Gastrocnemius medialis (tissue), 4 donors: ENCODE measurements around the gene TBXA2R. TPM values are rescaled to one million over a fixed set of nuclear protein-coding genes. Genes with fewer than 3 reads are reported as not detected.

Experiments used
- ATAC-seq, 2 donors: fragments of 150-250 bp; one replicate each; pipeline ENCODE4 v1.9.1; 2016
- DNase-seq, 2 donors: peaks; one replicate each; pipeline ENCODE4 v3.0.0-alpha.2; 2019
- H3K27ac ChIP-seq, 4 donors: fragments of 200-600 bp; sonication (generic); 1 replicate in 1 of 4; 2 replicates in 3 of 4; pipeline ENCODE4 v1.5.1; 2016 to 2018; ENCODE audit warnings: mild to moderate bottlenecking in 2 of 4, moderate library complexity in 1 of 4
- H3K27me3 ChIP-seq, 3 donors: fragments of 200-600 bp; sonication (generic) in 2 of 3; 1 replicate in 1 of 3; 2 replicates in 2 of 3; pipeline versions ENCODE4 v1.5.1 to v1.6.0; 2016 to 2019; ENCODE audit warnings: mild to moderate bottlenecking in 1 of 3, moderate library complexity in 1 of 3
- H3K36me3 ChIP-seq, 2 donors: fragments of 200-600 bp; sonication (generic) in 1 of 2; one replicate each; pipeline ENCODE4 v1.5.1; 2017 to 2018
- H3K4me1 ChIP-seq, 2 donors: fragments of 200-600 bp; sonication (generic) in 1 of 2; one replicate each; pipeline ENCODE4 v1.5.1; 2016 to 2017; ENCODE audit warnings: mild to moderate bottlenecking in 2 of 2
- H3K4me3 ChIP-seq, 4 donors: fragments of 200-600 bp; sonication (generic) in 3 of 4; 1 replicate in 1 of 4; 2 replicates in 3 of 4; pipeline ENCODE4 v1.5.1; 2016 to 2019; ENCODE audit warnings: mild to moderate bottlenecking in 2 of 4
- H3K9me3 ChIP-seq, 3 donors: fragments of 200-600 bp; sonication (generic) in 2 of 3; 1 replicate in 1 of 3; 2 replicates in 2 of 3; pipeline ENCODE4 v1.5.1; 2016 to 2019
- POLR2A ChIP-seq, 2 donors: fragments of 450-650 bp; IDR thresholded peaks; one replicate each; pipeline ENCODE4 v1.6.1; 2017; ENCODE audit warnings: antibody characterized with exemption in 2 of 2, mild to moderate bottlenecking in 2 of 2, moderate library complexity in 2 of 2
- in situ Hi-C, 4 donors: fragments of 200-750 bp; cut with MboI; loops; one replicate each; pipeline versions ENCODE4 v1.15.0 to v1.8.0; 2017; ENCODE audit warnings: low sequenced_read_pairs in 4 of 4
- intact Hi-C: fragments of 100-400 bp; cut with DNase I; formaldehyde crosslinking; loops from one replicate; pipeline ENCODE4 v1.15.1; 2023; ENCODE audit warnings: low total_unique reads
- total RNA-seq, 4 donors: library from RNA; depleted of rRNA; stranded (reverse); fragments of >200 nt; gene quantifications; one replicate each; pipeline versions ENCODE4 v1.1.0 to v1.2.3, GENCODE V29; 2016
- TF ChIP-seq, protein P1 (sequence below), 5 experiments: fragments of 450-650 bp in 3 of 5; fragments of 200-600 bp in 2 of 5; sonication (generic) in 2 of 5; IDR thresholded peaks in 4 of 5; conservative IDR thresholded peaks in 1 of 5; 1 replicate in 4 of 5; 2 replicates in 1 of 5; pipeline ENCODE4 v1.5.1; 2016 to 2019; ENCODE audit warnings: antibody characterized with exemption in 5 of 5, mild to moderate bottlenecking in 3 of 5, moderate library complexity in 3 of 5

TBXA2R gene
- total RNA-seq, 4 donors from 2014 or later: 0.36 to 1.2 (median 0.51) TPM; not detected in 1

- in situ Hi-C loops: no loop called here
- peaks cover 0 to 33% of the 10 kb centered on the region in 2 donors for H3K36me3 ChIP-seq
- intact Hi-C loops: no loop called here
Measured at GRCh38 chr19:3644351-3645066, 37.8 kb upstream of the TBXA2R start.

DNA sequence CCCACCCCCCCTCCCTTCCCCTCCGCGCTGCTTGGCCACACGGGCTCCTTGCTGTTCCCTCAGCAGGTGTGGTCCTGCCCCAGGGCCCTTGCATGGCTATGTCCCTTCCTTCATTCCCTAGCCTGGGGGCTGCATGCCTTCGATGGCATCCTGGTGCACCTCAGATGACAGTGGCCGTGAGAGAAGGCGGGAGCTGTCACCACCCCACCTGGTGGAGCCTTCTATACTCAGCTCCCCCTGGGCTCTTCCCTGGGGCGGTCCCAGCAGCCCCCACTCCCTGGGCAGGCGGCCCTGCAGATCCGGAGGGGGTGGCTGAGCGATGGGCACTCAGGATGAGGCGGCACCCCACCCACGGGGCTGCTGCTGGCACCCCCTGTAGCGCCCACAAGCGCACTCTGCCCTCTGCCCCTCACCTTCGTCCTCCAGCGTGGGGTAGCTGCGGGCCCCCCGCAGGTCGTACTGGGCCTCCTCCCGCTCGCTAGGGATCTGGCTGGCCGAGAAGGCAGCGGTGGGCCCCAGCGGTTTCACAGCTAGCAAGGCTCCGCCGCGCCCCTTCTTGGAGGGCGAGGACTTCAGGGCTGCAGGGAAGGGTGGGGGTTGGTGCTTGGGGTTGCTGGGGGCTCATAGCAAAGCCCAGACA is 37.1 kb upstream of the TBXA2R start:
- Histone ChIP-seq H3K4me1 (no peaks in the 10 kb centered on the region), H3K36me3 (peaks cover 0 to 40% of the 10 kb centered on the region in 2 donors), H3K9me3 (no peaks in the 10 kb centered on the region), H3K27me3 (no peaks in the 10 kb centered on the region), H3K27ac (no peak overlapping the region), H3K4me3 (no peak overlapping the region)
- no peak for ATAC-seq
- in situ Hi-C loops: no loop called here
- intact Hi-C loops: no loop called here
- no peak for DNase-seq
- TF ChIP-seq, protein P1, sequence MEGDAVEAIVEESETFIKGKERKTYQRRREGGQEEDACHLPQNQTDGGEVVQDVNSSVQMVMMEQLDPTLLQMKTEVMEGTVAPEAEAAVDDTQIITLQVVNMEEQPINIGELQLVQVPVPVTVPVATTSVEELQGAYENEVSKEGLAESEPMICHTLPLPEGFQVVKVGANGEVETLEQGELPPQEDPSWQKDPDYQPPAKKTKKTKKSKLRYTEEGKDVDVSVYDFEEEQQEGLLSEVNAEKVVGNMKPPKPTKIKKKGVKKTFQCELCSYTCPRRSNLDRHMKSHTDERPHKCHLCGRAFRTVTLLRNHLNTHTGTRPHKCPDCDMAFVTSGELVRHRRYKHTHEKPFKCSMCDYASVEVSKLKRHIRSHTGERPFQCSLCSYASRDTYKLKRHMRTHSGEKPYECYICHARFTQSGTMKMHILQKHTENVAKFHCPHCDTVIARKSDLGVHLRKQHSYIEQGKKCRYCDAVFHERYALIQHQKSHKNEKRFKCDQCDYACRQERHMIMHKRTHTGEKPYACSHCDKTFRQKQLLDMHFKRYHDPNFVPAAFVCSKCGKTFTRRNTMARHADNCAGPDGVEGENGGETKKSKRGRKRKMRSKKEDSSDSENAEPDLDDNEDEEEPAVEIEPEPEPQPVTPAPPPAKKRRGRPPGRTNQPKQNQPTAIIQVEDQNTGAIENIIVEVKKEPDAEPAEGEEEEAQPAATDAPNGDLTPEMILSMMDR (IDR thresholded peaks at IDR 0.05 in 4 of 5, conservative IDR thresholded peaks at IDR 0.05 in 1 of 5): no peak
- TF ChIP-seq POLR2A (IDR thresholded peaks at IDR 0.05): no peak

More at GRCh38 chr19:3644351-3645066, 37.8 kb upstream of the TBXA2R start:
- Histone ChIP-seq H3K9me3 (no peaks in the 10 kb centered on the region), H3K4me1 (no peaks in the 10 kb centered on the region), H3K4me3 (no peak overlapping the region), H3K27ac (no peak overlapping the region), H3K27me3 (no peaks in the 10 kb centered on the region)
- no peak for TF ChIP-seq POLR2A (IDR thresholded peaks at IDR 0.05)
- TF ChIP-seq, protein P1 (IDR thresholded peaks at IDR 0.05 in 4 of 5, conservative IDR thresholded peaks at IDR 0.05 in 1 of 5): no peak
- ATAC-seq (no peak), DNase-seq (no peak)

DNA sequence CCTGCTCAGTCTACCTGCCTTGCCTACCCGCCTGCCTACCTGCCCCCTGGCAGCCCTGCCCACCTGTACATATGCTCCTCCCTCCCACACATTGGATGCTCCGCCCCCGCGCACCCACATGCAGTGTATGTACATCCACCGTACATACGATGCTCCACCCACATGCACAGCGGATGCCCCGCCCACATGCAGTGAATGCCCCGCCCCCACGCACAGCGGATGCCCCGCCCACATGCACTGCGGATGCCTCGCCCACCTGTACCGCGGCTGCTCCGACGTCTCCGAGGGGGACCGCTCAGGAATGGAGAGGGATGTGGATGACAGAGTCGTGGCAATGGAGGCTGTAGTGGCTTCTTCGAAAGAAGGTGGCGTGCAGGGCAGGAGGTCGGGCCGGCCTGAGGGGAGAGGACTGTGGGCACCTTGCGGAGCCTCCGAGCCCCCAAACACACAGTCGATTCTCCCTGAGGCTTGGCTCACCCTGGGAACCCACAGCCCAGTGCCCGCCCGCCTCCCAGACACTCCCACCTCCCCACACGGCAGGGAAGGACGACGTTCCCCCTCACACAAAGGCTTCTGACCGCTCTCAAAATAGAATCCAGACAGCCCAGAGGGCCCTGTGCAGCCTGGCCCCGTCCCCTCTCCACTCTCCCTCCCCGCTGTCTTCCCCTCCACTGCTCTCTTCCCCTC is 36.5 kb upstream of the TBXA2R start:
- TF ChIP-seq, protein P1 (IDR thresholded peaks at IDR 0.05 in 4 of 5, conservative IDR thresholded peaks at IDR 0.05 in 1 of 5): no peak
- no peak for TF ChIP-seq POLR2A (IDR thresholded peaks at IDR 0.05)
- DNase-seq (no peak), ATAC-seq (no peak)
- no peaks in the 10 kb centered on the region for H3K9me3 ChIP-seq
- H3K27ac ChIP-seq: no peak overlapping the region
- H3K4me3 ChIP-seq: no peak overlapping the region
- in situ Hi-C loops: no loop called here
- H3K36me3 ChIP-seq: peaks cover 0 to 47% of the 10 kb centered on the region in 2 donors
- intact Hi-C loops: no loop called here
- H3K4me1 ChIP-seq: no peaks in the 10 kb centered on the region
- no peaks in the 10 kb centered on the region for H3K27me3 ChIP-seq

- ATAC-seq: no peak
- Histone ChIP-seq H3K4me1 (no peaks in the 10 kb centered on the region), H3K4me3 (no peak overlapping the region), H3K36me3 (peaks cover 0 to 50% of the 10 kb centered on the region in 2 donors), H3K27ac (no peak overlapping the region), H3K27me3 (no peaks in the 10 kb centered on the region), H3K9me3 (no peaks in the 10 kb centered on the region)
- intact Hi-C loops: no loop called here
- TF ChIP-seq, protein P1 (IDR thresholded peaks at IDR 0.05 in 4 of 5, conservative IDR thresholded peaks at IDR 0.05 in 1 of 5): no peak
- no peak for TF ChIP-seq POLR2A (IDR thresholded peaks at IDR 0.05)
- in situ Hi-C loops: no loop called here
- no peak for DNase-seq
Measured at GRCh38 chr19:3642296-3642695, 35.6 kb upstream of the TBXA2R start.
